GM12878 (cell line): ENCODE data around the gene BTNL2. TPM values are rescaled to one million over a fixed set of nuclear protein-coding genes. Genes with fewer than 3 reads are reported as not detected.

Experiments
- ATAC-seq: fragments of 200-7000 bp; cut with Tn5 transposase; 3 replicates; pipeline ENCODE4 v1.9.1; 2020; ENCODE audit warnings: mild to moderate bottlenecking, moderate library complexity
- BruUV-seq: library from RNA; stranded (reverse); fragments of 400-500 nt; replicated peaks from 2 replicates; lab custom pipeline; 2021; lab: Mats Ljungman, UMichigan
- CTCF ChIA-PET: fragments of 300-600 bp; sonication (Branson Sonifier 250); formaldehyde crosslinking; extraction: SDS; loops from one replicate; lab custom pipeline; 2021; ENCODE audit warnings: inconsistent platforms; lab: Yijun Ruan, JAX
- POLR2A ChIA-PET: fragments of 350-600 bp; formaldehyde crosslinking; extraction: SDS; loops from one replicate; lab custom pipeline; 2021; ENCODE audit warnings: inconsistent platforms; lab: Charles Lee
- RAD21 ChIA-PET: fragments of 300-600 bp; sonication (Branson Sonifier 250); formaldehyde crosslinking; loops from one replicate; lab custom pipeline; 2023; ENCODE audit warnings: antibody characterized with exemption; ENCODE audit not compliant: unreplicated experiment; lab: Charles Lee
- SMC1A ChIA-PET: fragments of 300-600 bp; sonication (Branson Sonifier 250); formaldehyde crosslinking; loops from one replicate; lab custom pipeline; 2023; ENCODE audit not compliant: unreplicated experiment, uncharacterized antibody; lab: Charles Lee
- DNase-seq: peaks from one replicate; pipeline ENCODE4 v3.0.0-alpha.2; 2011; ENCODE audit warnings: low read depth, low spot score
- FAIRE-seq: peaks from 3 replicates; lab custom pipeline; 2011; peaks lifted over from hg19 to GRCh38; lab: Jason Lieb, UNC
- H2AFZ ChIP-seq: 2 replicates; pipeline ENCODE4 v1.6.0; 2011; ENCODE audit warnings: low read depth, low read length, control low read depth; ENCODE audit not compliant: control insufficient read depth
- H3K27ac ChIP-seq: 2 replicates; pipeline ENCODE4 v1.5.1; 2011; ENCODE audit warnings: control low read depth; ENCODE audit not compliant: control insufficient read depth, insufficient read depth
- H3K27me3 ChIP-seq, 2 experiments: replicated peaks in 1 of 2; 2 replicates each; pipeline versions ENCODE4 v1.6.0 to v1.6.1; 2011; ENCODE audit warnings: low read length in 1 of 2; ENCODE audit not compliant: control insufficient read depth in 2 of 2, insufficient read depth in 2 of 2
- H3K36me3 ChIP-seq, 2 experiments: 2 replicates each; pipeline ENCODE4 v1.5.1; 2011; ENCODE audit warnings: low read length in 1 of 2; ENCODE audit not compliant: control insufficient read depth in 2 of 2, insufficient read depth in 2 of 2
- H3K4me1 ChIP-seq: 2 replicates; pipeline ENCODE4 v1.6.1; 2011; ENCODE audit warnings: mild to moderate bottlenecking, low read length, moderate library complexity, mixed read lengths; ENCODE audit not compliant: control insufficient read depth, insufficient read depth
- H3K4me2 ChIP-seq: 2 replicates; pipeline ENCODE4 v1.6.0; 2011; ENCODE audit warnings: control low read depth; ENCODE audit not compliant: control insufficient read depth, insufficient read depth
- H3K4me3 ChIP-seq: fragments of 200-600 bp; sonication (generic); 2 replicates; pipeline ENCODE4 v1.5.1; 2016
- H3K79me2 ChIP-seq: 2 replicates; pipeline ENCODE4 v1.6.0; 2011; ENCODE audit warnings: low read length; ENCODE audit not compliant: control insufficient read depth, insufficient read depth
- H3K9ac ChIP-seq: 2 replicates; pipeline ENCODE4 v1.8.0; 2011; ENCODE audit warnings: low read length, control low read depth, mixed read lengths; ENCODE audit not compliant: control insufficient read depth, insufficient read depth
- H3K9me3 ChIP-seq: replicated peaks from 3 replicates; pipeline ENCODE4 v1.5.1; 2011; ENCODE audit warnings: mild to moderate bottlenecking, low read length; ENCODE audit not compliant: control insufficient read depth, insufficient read depth
- H4K20me1 ChIP-seq: 2 replicates; pipeline ENCODE4 v1.6.0; 2011; ENCODE audit not compliant: control insufficient read depth, insufficient read depth
- ATF3 ChIP-seq: IDR thresholded peaks from 2 replicates; pipeline ENCODE4 v1.6.1; 2011; ENCODE audit warnings: low read depth, mild to moderate bottlenecking, low read length, moderate library complexity, borderline replicate concordance; ENCODE audit errors: extremely low read depth
- E4F1 ChIP-seq: fragments of 450-650 bp; IDR thresholded peaks from 2 replicates; pipeline ENCODE4 v1.6.1; 2018; ENCODE audit warnings: borderline replicate concordance, mild to moderate bottlenecking; ENCODE audit not compliant: partially characterized antibody
- IRF4 ChIP-seq: IDR thresholded peaks from 2 replicates; pipeline ENCODE4 v1.6.1; 2011; ENCODE audit warnings: low read depth, low read length
- POLR2A ChIP-seq: IDR thresholded peaks from 2 replicates; pipeline ENCODE4 v1.6.1; 2011; ENCODE audit warnings: low read depth, mild to moderate bottlenecking, low read length
- SIN3A ChIP-seq: IDR thresholded peaks from 2 replicates; pipeline ENCODE4 v1.6.1; 2012; ENCODE audit warnings: low read depth, low read length, improper control_type of control experiment
- STAT1 ChIP-seq: fragments of 450-650 bp; conservative IDR thresholded peaks from 2 replicates; pipeline ENCODE4 v1.6.1; 2014; ENCODE audit warnings: antibody characterized with exemption, mild to moderate bottlenecking
- TBL1XR1 ChIP-seq: IDR thresholded peaks from 2 replicates; pipeline ENCODE4 v1.6.1; 2012; ENCODE audit warnings: low read depth, low read length, improper control_type of control experiment
- WGBS: methylation state at CpG from one replicate; pipeline ENCODE4 v1.1.6; 2016; ENCODE audit warnings: low lambda C conversion rate; ENCODE audit not compliant: insufficient replicate concordance, insufficient coverage; ENCODE audit errors: missing lambda C conversion rate; 5-methylcytosine and 5-hydroxymethylcytosine counted together
- in situ Hi-C: fragments of 300-500 bp; cut with MboI; formaldehyde crosslinking; loops from 9 replicates; pipeline ENCODE4 v1.14.3; 2018; ENCODE audit warnings: mixed read lengths
- intact Hi-C: fragments of 100-400 bp; cut with micrococcal nuclease; formaldehyde crosslinking; loops from one replicate; pipeline ENCODE4 v1.14.2; 2022; ENCODE audit not compliant: unreplicated experiment
- polyA plus RNA-seq, 11 experiments: library from polyadenylated mRNA; depleted of rRNA in 4 of 11; unstranded in 6 of 11; stranded (reverse) in 5 of 11; fragments of >200 nt; fragmentation: Nextera tagmentation in 4 of 11; fragmentation: Illumina TruSeq in 1 of 11; extraction: Ambion mirVana in 4 of 11; extraction: Trizol in 1 of 11; gene quantifications; 1 replicate in 1 of 11; 2 replicates in 10 of 11; pipeline versions ENCODE4 v1.2.1 to v1.2.3, GENCODE V29; 2011 to 2016; ENCODE audit warnings: inconsistent platforms in 2 of 11, missing spikeins in 2 of 11, low read depth in 1 of 11
- total RNA-seq, 4 experiments: library from RNA; depleted of rRNA in 3 of 4; stranded (reverse); fragments of >200 nt in 3 of 4; fragmentation: Illumina TruSeq in 1 of 4; extraction: Trizol in 1 of 4; gene quantifications; 2 replicates each; pipeline versions ENCODE4 v1.2.1 to v1.2.3, GENCODE V29; 2013 to 2021

BTNL2 gene
- total and polyA plus RNA-seq, 10 of the 15 experiments (the other 5 are each of a cell fraction or from before 2014, with no cell fraction given) = 0.11 to 0.29 (median 0.26) TPM; not detected in 5

GRCh38 chr6:32430179-32430578 lies 23.2 kb upstream of the BTNL2 start:
- Histone ChIP-seq H3K9me3 (no peaks in the 10 kb centered on the region), H3K4me2 (no peak overlapping the region), H3K4me3 (no peak overlapping the region)
- in situ Hi-C loops = no loop called here
- no TSS peak for BruUV-seq
- no peak for FAIRE-seq
- DNase-seq = no peak
- no peak for TF ChIP-seq E4F1
- TF ChIP-seq IRF4 = no peak
- TF ChIP-seq SIN3A = no peak
- TF ChIP-seq TBL1XR1 = no peak
- TF ChIP-seq STAT1 = no peak
- TF ChIP-seq ATF3 = no peak
- no peak for TF ChIP-seq POLR2A
- TF ChIP-seq, all 136 proteins: peak for 0
- no peak; the same call in none of the 3 replicates for ATAC-seq
- no peak overlapping the region for H2AFZ ChIP-seq
- no peak overlapping the region for H3K27ac ChIP-seq
- H3K79me2 ChIP-seq = no peaks in the 10 kb centered on the region
- no peaks in the 10 kb centered on the region for H3K27me3 ChIP-seq
- ChIA-PET CTCF (interaction anchor here (0.6 to 9.2 kb wide), 7 partner anchors 10 to 438 kb away, joined by 3 to 160 read pairs (median 25); no protein-coding TSS in a partner anchor), RAD21 (interaction anchor here (2.0 to 8.2 kb wide), 5 partner anchors 11 to 438 kb away, joined by 7 to 119 read pairs (median 32); no protein-coding TSS in a partner anchor), SMC1A (interaction anchor here (0.8 to 7.3 kb wide), 7 partner anchors 10 to 503 kb away, joined by 3 to 75 read pairs (median 22); no protein-coding TSS in a partner anchor), POLR2A (interaction anchor here (0.6 kb wide), 1 partner anchor 123 kb away, joined by 5 read pairs; no protein-coding TSS in a partner anchor)
- H3K4me1 ChIP-seq = peaks cover 2% of the 10 kb centered on the region; the same call in 1 of the 2 replicates
- H4K20me1 ChIP-seq = no peaks in the 10 kb centered on the region
- H3K36me3 ChIP-seq = no peaks in the 10 kb centered on the region
- intact Hi-C loops = loop anchor here (5.0 to 10.0 kb wide), 2 partner anchors 357 to 515 kb away; partner anchors contain the start of gene HLA-DMB
- H3K9ac ChIP-seq = no peak overlapping the region
- WGBS = 16% methylated on average over 3 of the region's 3 CpGs
